ENCODE data around the gene PPP1CA.

Gene PPP1CA

DNA sequence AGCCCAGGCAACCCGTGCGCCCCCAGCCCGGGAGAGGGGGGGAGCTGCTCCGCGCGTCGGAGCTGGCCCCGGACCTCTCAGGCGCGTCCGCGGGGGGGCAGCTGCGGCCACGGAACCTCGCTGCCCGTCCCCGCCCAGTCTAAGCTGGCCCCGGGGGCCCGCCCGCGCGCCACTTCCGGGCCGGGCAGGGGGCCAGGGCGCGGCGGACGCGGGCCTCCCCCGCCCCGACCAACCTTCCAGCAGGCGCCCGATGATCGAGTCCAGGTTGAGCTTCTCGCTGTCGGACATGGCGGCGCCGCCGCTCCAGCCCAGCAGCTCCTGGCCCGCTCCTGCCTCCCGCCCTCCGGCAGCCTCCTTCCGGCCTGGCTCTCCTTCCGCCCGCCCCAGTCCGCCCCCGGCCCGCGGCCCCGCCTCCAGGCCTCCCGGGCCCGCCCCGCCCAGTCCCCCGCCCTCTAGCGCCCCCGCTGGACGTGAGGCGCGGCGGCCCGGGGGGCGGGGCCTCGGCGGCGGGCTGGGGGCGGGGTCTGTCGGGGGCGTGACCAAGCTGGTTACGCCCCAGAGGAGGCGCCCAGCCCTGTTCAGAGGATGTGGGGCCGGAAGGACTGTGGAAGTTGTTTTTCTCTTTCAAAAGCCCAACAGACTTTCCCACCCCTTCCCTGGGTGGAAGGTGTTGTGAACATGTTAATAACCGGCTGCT, at the start of gene PPP1CA:
TSS of gene PPP1CA (minus strand) at position 364 of the 697 bp plus-strand sequence. CDS start at position 288, 76 bp downstream.
- DNase-seq = peak; percentile 96

DNA sequence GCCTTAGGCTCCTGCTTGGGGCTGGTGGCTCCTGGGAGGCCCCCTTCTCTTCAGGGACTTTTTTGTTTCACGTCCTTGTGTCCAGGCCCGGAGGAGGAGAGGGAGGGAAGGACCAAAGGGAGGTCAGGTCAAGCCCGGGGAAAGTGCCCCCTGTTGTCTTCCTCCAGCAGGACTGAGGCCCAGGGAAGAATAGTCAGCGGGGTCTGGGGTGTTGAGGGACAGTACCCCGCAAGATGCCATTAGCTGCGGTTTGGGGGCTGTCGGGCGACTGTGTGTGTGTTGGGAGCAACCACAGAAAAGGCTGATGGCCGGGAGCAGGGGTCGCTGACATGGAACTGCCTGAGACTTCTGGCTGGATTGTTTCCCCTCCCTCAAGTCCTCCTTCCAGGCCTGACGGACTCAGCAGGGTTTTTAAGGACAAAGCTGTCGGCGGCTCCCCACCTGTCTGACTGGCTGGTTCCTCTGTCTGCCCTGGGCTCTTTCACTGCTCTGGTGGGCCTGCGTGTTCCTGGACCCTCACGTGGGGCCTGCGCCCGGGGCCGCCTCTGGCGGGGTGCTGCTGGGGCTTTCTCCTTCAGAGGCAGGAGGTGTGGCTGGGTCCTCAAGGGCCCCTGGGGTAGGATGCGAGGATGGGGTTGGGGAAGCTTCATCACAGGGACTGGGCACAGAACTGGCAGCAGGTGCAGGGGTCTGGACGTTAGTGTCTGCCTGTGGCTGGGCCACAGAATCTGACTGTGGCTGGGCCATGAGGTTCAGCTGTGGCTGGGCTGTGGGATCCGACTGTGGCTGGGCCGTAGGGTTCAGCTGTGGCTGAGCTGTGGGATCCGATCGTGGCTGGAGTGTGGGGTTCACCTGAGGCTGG, 49.4 kb upstream of the PPP1CA start:
- no peak for DNase-seq

DNA sequence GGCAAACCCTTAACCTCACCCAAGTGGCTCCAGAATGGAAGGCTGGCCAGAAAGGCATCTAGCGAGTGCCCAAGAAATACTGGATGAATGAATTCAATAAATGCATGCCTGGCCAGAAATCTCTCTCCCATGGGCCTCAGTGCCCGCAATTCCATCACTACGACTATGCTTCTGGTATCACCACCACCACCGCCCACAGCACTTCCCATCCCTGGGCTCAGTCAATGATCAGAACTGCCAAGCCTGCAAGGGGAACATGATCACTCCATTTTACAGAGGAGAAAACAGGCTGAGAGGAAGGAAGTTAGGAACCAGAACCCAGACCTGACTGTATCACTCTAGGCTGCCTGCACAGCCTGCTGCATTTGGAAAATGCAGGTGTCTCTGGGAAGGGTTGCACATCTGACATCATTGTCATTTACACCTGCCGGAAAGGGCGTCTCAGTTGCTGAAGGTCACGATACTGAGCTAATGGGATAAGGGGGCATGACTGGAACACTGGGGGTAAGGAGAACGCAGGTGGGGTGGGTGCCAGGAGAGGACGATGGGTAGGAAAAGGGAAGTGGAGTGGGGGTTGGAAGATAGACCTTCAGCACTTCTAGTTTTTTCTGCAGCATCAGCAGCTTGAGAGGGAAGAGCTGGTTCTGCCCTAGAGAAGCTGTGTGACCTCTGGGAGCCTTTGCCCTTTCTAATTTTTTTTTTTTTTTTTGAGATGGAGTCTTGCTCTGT, 47.6 kb upstream of the PPP1CA start:
- DNase-seq = peak; percentile 63

DNA sequence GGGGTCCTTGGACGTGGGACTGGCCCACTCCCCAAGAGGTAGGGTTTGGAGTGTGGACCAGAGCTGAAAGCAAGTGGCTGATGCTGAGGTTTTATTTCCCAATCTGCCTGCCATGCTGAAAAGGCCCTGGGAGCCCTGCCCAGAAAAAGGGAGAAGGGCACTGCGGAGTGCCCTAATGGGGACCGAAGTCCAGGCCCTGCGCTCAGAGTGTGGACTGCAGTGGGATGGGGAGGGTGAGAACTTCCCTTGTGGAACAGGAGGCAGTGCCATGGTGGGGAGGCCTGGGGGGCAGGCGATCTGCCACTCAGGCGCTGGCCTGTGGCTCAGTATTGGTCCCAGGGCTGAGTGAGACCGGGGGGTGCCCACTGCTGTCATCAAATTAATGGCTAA, 46.6 kb upstream of the PPP1CA start:
- no peak for DNase-seq

DNA sequence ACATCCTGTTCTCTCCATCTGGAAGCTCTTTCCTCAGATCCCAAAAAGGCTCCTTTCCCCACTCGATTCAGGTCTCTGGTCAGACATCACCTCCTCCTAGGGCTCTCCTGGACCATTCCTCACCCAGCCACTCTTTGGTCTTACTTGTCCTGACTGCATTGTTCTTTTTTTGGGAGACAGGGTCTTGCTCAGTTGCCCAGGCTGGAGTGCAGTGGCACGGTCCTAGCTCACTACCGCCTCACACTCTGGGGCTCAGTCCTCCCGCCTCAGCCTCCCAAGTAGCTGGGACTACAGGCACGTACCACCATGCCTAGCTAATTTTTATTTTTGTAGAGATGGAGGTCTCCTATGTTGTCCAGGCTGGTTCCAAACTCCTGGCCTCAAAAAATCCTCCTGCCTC, 43.9 kb upstream of the PPP1CA start:
- no peak for DNase-seq

DNA sequence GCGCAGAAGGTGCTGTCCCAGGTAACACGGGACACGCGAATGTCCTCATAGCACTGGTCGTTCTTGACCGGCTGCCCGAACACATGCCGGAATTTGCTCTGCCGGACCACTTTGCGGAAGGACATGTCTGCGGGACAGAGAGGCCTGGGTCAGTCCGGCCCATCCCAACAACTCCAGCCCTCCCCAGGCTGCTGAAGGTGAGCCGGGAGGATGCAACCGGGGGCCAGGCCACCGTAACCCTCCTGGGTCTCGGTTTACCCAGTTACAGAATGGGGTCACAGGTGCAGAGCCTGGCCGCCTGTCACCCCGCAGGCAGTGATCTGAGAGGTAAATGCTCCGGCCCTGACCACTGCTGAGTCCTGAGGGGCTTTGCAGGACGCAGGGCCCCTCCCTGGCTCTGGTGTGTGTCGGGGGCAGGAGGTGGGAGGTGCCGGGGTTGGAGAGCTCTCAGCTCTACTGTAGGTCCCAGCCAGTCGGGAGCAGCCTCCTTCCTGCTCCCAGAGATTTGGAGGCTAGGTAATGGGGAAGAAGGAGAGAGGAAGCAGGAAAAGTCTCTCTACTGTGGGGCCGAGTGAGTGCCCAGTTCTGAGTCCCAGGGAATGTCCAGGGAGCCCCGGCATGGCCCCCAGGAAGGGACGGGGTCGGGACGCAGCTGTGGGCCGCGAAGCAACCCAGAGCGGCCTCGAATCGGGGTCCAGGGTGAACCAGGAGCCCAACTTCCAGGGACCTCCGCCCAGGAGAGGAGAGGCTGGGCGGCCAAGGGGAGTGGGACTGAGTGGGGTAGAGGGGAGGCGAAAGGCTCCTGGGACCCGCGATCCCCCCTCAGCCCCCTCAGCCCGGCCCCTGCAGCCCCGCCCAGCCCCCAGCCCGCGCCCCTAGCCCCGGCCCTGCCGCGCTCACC, 41.1 kb upstream of the PPP1CA start:
- DNase-seq = no peak

DNA sequence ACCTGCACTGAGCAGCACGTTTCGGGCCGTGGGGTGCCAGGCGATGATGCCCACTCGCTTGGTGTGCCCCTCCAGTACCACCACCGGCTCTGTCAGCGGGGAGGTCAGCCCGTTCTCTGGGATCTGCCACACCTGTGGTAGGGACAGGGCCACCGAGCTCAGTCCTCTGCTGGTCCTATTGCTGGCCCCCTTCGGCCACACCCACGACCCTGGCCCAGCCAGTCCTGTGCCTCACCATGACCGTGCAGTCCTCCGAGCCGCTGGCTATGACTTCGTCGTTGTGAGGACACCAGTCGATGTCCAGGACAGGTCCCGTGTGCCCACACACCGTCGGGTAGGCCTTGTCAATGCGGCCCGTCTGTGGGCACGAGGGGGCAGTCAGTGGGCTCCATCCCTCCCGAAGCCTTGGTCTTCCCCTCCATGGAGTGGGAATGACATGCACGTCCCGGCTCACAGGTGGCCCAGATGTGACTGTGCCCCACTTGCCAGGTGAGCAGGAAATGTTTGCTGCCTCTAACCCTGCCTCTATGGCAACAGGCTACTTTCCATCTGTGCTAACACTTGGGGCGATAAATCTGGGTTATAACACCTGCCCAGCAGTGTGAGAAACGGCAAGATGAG, 40.2 kb upstream of the PPP1CA start:
- DNase-seq = no peak

DNA sequence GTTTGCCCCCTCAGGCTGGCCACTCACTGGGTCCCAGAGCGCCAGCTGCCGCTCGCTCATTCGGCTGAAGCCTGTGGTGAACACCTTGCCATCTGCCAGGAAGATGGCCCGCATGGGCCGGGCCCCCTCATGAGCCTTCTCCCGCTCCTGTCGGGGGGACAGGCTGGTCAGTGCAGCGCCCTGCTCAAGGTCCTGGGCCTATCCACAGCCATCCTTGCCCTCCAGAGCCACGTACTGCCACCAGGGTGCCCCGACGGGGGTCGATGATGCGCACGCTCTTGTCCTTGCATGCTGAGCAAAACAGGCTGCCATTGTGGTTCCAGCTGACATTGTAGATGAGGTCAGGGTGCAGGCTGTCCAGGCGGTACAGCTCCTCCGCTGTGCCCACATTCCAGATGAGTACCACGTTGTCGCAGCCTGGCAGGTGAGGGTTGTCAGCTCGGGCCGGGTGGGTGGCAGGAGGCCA, 39.5 kb upstream of the PPP1CA start:
- no peak for DNase-seq

DNA sequence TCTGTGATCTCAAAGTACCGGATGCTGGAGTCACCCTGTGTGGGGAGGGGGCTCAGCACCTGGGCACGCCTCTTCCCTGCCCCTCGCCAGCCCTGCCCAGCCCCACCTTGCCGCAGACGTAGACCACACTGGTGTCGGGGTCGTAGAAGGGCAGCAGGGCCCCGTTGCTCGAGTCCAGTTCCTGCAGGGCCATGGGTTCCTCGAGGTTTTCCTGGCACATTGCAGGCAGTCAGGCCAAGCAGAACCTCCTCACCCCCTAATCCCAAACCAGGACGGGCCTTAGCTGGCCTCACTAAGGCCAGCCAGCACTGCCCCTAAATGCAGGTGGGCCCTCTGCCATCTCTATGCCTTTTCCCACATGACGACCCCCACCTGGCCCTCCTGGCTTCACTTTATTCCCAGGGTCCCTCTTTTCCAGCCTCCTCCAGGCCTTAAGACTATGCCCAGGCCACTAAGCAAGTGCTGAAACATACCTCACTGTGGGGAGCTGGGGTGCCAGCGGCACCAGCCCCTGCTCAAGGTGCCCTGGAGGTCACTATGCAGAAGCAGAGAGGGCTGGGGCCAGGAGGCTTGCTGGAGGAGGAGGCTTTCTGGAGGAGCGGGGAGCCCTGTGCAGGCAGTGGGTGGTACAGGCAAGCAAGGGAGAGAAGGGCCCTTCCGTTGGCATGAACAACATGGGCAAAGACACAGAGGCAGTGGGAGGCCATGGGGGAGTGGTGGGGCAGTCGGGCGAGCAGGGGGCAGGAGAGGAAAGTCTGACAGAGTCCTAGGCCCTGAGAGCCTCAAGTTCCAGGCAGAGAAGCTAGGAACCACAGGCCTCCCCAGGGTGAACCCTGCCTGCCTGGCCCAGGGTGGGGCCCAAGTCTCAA, 38.8 kb upstream of the PPP1CA start:
- no peak for DNase-seq

DNA sequence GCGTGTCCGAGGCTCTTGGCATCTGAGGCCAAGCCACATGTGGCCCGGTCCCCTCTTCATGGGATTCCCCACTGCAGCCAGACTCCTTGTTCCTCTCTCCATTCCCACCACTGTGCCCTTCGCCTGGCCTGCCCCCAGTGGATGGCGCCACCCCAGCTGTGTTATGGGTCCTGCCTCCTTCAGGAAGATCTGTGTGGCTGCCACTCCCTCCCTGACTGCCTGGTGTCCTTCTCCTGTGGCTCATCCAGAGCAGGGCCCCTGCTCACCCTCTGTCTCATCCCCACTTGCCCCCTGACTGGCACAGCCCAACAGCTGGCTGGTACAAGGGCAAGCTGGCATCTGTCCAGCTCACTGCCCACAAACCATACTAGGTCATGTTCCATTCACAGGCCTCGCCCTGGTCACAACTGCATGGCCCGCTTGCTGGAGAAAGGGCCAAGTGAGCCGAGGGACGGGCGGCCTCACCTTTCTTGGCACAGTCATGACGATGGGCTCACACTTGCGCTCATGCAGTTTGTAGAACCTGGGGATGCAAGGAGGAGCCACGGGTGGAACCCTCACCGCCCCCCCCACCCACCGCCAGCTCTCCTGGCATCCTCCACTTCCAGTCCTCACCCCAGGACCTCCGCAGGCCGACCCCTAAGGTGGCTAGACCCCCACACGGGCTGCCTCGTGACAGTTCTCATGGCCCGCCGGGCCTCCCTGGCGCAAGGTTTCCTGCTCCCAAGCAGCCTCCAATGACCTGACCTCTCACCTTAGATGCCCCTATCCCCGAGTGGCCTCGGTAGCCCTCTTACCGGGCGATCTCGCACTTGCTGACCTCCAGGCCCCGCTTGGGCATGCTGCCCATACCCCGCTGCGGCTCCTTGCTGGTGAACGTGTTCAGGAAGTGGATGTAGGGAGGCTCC, 37.9 kb upstream of the PPP1CA start:
- DNase-seq = peak; percentile 70

DNA sequence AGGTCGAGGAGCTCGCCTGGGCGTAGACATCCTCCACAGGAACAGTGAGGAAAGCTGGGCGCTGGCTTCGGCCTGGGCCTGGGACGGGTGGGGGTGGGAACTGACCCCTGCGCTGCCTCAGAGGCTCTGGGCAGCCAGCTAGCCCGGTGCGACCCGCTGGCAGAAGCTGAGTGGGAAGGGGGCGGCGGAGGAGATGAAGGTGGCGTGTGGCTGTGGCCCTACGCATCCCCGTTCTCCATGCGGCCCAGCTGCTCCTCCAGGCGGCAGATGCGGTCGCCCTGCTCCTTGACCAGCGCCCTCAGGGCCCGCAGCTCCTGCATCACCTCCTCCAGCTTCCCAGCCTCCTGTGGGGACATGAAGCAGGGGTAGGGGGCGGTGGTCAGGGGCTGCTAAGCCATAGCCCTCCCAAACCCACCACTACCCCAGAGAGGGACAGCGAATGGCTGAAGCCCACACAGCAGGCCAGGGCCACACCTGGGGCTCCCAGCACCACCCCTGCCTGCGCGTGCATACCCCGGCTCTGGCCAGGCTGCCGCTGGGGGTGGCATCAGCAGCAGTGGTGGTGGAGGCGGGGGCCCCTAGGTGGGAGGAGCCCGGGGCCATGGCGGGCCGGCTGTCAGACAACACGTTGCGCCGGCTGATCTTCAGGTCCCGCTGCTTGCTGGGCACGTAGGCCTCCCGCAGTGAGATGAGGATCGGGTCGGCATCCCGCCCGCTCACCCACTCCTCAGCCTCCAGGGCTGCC, 36.7 kb upstream of the PPP1CA start:
- DNase-seq = no peak

DNA sequence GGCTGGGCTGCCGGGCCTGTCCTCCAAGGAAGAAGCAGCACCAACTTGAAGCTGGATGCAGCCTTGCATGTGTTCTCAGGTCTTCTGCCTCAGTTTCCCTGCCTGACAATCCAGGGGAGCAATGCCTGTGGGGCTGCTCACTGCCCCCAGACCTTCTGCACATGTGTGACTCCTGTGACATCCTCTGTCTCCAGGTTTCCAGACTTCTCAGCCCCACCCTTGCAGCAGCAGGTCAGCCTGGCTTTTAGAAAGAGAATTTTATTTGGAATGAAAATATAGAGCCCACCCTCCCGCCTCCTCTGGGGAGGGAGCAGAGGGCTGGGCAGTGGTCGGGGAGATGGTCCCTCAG, 36.1 kb upstream of the PPP1CA start:
- DNase-seq = no peak

DNA sequence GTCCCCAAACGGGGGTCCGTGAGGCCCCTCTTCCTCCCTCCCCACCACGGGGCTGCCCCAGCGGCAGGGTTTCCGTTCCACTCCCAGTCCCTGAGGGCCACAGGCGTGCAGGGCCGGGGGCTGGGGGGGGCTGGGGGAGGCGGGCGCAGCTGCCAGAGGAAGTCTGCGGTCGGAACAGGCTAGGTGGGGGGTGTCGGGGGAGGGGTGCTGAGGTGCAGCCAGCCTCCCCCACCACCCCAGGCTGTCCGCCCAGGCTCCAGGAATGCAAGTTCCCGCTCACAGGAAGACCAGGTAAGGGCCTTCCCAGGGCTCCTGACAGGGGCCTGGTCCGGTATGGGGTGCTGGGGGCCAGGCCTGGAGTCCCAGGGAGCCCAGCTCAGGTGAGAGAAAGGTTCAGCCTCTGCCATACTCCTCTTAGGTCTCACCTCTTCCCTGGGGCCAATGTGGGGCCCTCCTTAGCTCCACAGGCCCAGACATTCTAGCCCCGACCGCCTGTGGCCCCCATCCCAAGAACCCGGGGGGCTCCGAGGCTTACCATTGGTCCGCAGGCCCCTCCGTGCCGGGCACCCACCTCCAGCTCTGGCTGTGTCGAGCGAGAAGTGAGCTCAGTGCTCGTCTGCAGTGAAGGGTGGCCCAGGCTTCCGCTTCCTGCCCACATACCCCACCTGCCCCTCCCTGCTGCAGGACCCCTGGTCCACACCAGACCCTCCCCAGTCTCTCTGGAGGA, 35.6 kb upstream of the PPP1CA start, which contains the start of gene PTPRCAP:
TSS of gene PTPRCAP (minus strand) at position 601 of the 727 bp plus-strand sequence. CDS start at position 538, 63 bp downstream.
- no peak for DNase-seq

DNA sequence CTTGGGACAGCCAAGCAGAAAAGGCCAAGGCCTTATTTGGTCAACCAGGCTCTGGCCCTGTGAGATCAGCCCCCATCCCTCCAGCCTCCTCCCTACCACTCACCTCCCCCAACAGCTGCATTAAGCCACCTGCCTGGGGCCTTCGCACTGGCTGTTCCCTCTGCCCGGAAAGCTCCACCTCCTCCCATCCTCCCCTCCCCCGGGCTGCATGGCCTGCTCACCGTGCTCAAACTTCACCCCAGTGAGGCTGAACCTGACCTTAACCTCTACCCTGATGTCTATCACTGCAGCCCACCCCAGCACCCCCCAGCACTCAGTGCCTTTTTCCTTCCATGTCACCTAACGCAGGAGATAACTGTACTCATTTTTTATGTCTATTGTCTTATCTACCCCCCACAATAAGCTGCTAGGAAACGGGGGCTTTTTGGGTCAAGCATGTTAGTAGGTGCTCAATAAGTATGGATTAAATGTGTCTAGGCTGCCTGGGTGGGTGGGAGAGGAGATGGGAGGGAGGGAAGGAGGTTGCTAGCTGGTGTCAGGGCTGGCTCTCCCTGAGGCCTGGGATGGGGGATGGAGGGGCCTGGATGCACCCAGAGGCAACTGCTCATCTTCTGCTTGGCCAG, 34.9 kb upstream of the PPP1CA start:
- no peak for DNase-seq

DNA sequence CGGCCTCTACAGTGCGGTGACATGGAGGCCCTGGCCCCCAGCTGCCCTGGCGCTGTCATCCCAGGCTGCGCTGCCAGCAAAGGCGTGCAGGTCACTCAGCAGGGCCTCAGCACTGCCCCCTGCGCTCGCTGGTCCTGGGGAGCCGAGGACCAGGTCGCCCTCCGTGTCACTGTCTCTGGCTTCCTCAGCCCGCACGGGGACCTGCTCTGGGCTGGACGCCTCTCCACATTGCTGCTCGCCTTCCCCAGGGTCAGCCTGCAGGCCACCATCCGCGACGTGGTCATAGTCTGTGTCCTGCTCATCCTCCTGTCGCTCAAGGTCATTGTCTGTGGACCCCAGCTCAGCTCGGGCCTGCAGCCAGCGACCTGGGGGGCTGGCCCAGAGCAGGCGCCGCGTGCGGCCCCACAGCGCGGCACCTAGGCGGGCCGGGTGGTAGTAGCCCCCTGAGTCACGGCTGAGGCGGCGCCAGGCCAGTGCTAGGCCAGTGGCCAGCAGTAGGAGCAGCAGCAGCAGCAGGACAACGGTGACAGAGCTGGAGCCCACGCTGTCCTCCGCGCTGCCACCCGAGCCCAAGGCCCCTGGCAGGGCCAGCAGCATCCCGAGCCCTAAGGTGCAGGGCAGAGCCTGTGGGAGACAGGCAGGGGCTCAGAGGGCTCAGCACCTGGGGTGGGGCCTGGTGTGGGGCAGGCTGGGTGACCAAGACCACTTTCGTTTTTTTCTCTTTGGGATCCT, 34.2 kb upstream of the PPP1CA start:
- no peak for DNase-seq

DNA sequence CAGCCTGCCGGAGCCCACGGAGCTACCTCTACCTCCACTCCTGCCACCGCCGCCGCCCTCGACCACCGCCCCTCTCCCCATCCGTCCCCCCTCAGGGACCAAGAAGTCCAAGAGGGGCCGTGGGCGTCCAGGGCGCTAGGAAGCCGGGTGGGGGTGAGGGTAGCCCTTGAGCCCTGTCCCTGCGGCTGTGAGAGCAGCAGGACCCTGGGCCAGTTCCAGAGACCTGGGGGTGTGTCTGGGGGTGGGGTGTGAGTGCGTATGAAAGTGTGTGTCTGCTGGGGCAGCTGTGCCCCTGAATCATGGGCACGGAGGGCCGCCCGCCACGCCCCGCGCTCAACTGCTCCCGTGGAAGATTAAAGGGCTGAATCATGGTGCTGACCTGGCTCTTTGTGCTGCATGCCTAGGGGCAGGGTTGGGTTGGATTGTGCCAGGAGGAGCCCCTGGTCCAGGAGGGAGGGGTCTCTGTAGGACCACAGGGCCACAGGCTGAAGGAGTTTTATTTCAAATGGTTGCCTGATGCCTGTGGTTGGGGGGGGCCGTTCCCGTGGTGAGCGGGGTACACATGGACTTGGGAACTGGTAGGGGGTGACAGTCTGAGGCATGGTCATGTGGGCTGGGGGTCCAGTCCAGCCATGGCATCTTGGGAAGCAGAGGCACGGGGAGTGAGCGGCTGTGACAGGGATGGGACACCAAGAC, 33.5 kb upstream of the PPP1CA start:
- DNase-seq = no peak
